ENCODE data around the gene PANK4. TPM values are rescaled to one million over a fixed set of nuclear protein-coding genes. Genes with fewer than 3 reads are reported as not detected.

PANK4 gene
- total and polyA plus RNA-seq, 10 of the 15 experiments (the other 5 are each of a cell fraction or from before 2014, with no cell fraction given), result 0.35 to 38.0 (median 18.6) TPM

GRCh38 chr1:2558861-2559260 lies 32.5 kb upstream of the PANK4 start (continued):
- TF ChIP-seq ZNF592 (IDR thresholded peaks at IDR 0.05) (no peak), CHD1 (IDR thresholded peaks at IDR 0.05; ENCODE audit: low read depth, low read length) (no peak)

GRCh38 chr1:2558420-2558819 lies 32.0 kb upstream of the PANK4 start:
- no peaks in the 10 kb centered on the region for H3K27me3 ChIP-seq (replicated peaks in 1 of 2; ENCODE audit: control insufficient read depth in 2 of 2, insufficient read depth in 2 of 2, low read length in 1 of 2)
- no peak overlapping the region for H3K9ac ChIP-seq (ENCODE audit: control insufficient read depth, insufficient read depth, low read length)
- ChIA-PET POLR2A (interaction anchor here (1.4 to 5.5 kb wide), 2 partner anchors 13 to 20 kb away, joined by 3 to 60 read pairs; no protein-coding TSS in a partner anchor), CTCF (interaction anchor here (5.1 kb wide), 1 partner anchor 25 kb away, joined by 54 read pairs; the partner anchor contains the start of gene PRXL2B), SMC1A (ENCODE audit: uncharacterized antibody, unreplicated experiment) (interaction anchor here (0.9 to 4.7 kb wide), 2 partner anchors 16 to 26 kb away, joined by 3 to 39 read pairs; partner anchors contain the start of gene PRXL2B), RAD21 (ENCODE audit: unreplicated experiment) (no interaction called here)
- H3K4me1 ChIP-seq (ENCODE audit: control insufficient read depth, insufficient read depth, low read length), result peaks cover 25% of the 10 kb centered on the region
- peaks cover 0 to 2% of the 10 kb centered on the region in 2 experiments; a peak in 3 of 4 replicates for H3K36me3 ChIP-seq (ENCODE audit: control insufficient read depth in 2 of 2, insufficient read depth in 2 of 2, low read length in 1 of 2)
- FAIRE-seq (no peak), DNase-seq (ENCODE audit: low read depth, low spot score) (no peak), ATAC-seq (no peak)
- no peak overlapping the region for H3K27ac ChIP-seq (ENCODE audit: control insufficient read depth, insufficient read depth)
- H3K9me3 ChIP-seq (replicated peaks; ENCODE audit: control insufficient read depth, insufficient read depth, low read length), result no peaks in the 10 kb centered on the region
- no TSS peak for BruUV-seq (replicated peaks)
- 96% methylated on average over 12 of the region's 12 CpGs for WGBS (ENCODE audit: insufficient coverage, insufficient replicate concordance, low lambda C conversion rate, missing lambda C conversion rate)
- in situ Hi-C loops (cut with MboI), result no loop called here
- H3K4me2 ChIP-seq (ENCODE audit: control insufficient read depth, insufficient read depth), result 0 out of 2 replicates have a peak overlapping the region, but pooled peaks have one; percentile 15
- intact Hi-C loops (cut with micrococcal nuclease; ENCODE audit: unreplicated experiment), result loop anchor here (5.0 kb wide), 1 partner anchor 864 kb away; no protein-coding TSS in a partner anchor
- H2AFZ ChIP-seq (ENCODE audit: control insufficient read depth, low read depth, low read length), result no peak overlapping the region
- TF ChIP-seq CUX1 (IDR thresholded peaks at IDR 0.05; ENCODE audit: insufficient replicate concordance, low read depth, low read length) (no peak), SIN3A (IDR thresholded peaks at IDR 0.05; ENCODE audit: low read depth, low read length) (no peak), MEF2A (IDR thresholded peaks at IDR 0.05; ENCODE audit: insufficient read depth, low read depth, low read length) (no peak)
- no peaks in the 10 kb centered on the region for H4K20me1 ChIP-seq (ENCODE audit: control insufficient read depth, insufficient read depth)
- H3K79me2 ChIP-seq (ENCODE audit: control insufficient read depth, insufficient read depth, low read length), result peaks cover 38% of the 10 kb centered on the region
- H3K4me3 ChIP-seq, result 0 out of 2 replicates have a peak overlapping the region, but pooled peaks have one; percentile 87

Measured in GM12878 (cell line).